HL-60 (cell line): ENCODE data around the gene CASP7.

Source experiments
- CTCF ChIP-seq: IDR thresholded peaks from one replicate; pipeline ENCODE4 v1.5.1; 2011; ENCODE audit warnings: low read length, control low read depth, inconsistent platforms; ENCODE audit not compliant: insufficient read depth
- GABPA ChIP-seq: IDR thresholded peaks from 2 replicates; pipeline ENCODE4 v1.6.1; 2012; ENCODE audit warnings: low read depth
- REST ChIP-seq: IDR thresholded peaks from 2 replicates; pipeline ENCODE4 v1.6.1; 2012; ENCODE audit warnings: low read depth; ENCODE audit not compliant: insufficient replicate concordance

DNA sequence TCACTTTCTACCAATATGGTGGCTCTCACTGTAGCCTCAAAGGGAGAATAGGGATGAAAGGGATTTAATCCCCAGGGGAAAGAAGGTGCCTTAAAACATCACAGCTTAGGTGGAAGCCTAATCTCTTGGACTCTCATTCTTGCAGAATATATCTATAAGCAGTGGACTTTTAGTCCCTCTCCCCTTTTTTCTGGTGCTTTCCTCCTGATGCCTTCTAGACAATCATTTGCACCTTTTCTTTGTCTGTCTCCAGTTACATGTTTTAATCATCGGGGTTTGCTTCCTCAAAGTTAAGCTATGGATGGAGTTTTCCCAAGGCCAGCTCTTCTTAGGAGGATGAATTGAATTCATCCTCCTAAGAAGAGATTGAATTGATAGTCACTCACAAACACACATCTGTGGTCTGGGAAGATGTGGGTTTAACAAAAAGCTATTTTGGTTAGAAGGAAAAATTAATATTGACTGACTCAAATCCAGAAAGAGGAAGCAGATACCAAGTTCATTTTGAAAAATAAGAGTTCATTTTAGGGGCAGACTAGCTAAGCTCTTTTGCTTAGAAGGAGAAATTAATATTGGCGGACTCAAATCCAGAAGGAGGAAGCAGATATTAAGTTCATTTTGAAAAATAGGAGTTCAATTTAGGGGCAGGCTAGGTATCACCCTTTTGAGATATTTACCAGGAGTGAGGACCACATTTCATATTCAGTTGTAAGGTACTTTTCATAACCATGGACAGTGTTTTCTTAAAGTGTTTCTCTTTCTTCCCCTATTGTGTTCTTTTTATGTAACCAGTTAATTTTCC, 36.6 kb downstream of the CASP7 start:
- no peak for TF ChIP-seq GABPA
- TF ChIP-seq CTCF: no peak
- peak; percentile 87 for TF ChIP-seq REST
